ENCODE results near the gene NUMA1. TPM values are rescaled to one million over a fixed set of nuclear protein-coding genes. Genes with fewer than 3 reads are reported as not detected.

Gene NUMA1
- total and polyA plus RNA-seq, 2 experiments from 2014 or later = 33.2 to 104 TPM

DNA sequence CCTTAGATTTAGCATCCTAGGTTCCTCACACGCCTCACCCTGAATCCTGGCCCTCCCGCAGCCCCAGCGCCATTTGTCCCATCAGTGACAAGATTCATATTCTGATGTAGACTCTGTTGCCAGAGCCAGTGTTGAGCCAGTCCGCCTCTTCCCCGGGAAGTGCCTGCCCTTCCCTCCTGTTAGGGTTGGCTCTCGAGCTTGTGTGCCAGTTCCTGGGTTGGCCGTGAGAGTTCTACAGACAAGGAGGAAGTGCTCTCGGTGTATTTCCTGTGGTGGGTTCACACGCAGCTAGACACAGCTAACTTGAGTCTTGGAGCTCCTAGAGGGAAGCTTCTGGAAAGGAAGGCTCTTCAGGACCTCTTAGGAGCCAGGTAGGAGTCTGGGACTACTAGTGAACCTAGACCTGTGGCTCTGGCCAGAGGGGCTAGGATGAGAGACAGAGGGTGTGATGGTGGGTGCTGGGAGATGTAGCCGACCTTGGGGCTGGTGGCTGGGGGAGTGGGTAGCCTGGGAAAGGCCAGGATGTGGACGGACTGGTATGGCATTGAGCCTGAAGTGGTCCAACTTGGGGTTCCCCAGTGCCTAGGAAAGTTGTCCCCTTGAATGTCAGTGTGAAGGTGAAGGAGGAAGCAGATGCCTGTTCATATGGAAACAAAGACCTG lies 81.6 kb downstream of the NUMA1 start, which contains the start of gene IL18BP (continued):
- TF ChIP-seq, protein P1, sequence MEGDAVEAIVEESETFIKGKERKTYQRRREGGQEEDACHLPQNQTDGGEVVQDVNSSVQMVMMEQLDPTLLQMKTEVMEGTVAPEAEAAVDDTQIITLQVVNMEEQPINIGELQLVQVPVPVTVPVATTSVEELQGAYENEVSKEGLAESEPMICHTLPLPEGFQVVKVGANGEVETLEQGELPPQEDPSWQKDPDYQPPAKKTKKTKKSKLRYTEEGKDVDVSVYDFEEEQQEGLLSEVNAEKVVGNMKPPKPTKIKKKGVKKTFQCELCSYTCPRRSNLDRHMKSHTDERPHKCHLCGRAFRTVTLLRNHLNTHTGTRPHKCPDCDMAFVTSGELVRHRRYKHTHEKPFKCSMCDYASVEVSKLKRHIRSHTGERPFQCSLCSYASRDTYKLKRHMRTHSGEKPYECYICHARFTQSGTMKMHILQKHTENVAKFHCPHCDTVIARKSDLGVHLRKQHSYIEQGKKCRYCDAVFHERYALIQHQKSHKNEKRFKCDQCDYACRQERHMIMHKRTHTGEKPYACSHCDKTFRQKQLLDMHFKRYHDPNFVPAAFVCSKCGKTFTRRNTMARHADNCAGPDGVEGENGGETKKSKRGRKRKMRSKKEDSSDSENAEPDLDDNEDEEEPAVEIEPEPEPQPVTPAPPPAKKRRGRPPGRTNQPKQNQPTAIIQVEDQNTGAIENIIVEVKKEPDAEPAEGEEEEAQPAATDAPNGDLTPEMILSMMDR (conservative IDR thresholded peaks at IDR 0.05; ENCODE audit: low read depth in 2 of 2) = no peak
- TF ChIP-seq NANOG (IDR thresholded peaks at IDR 0.05; ENCODE audit: borderline replicate concordance) = no peak
- TF ChIP-seq, protein P2, sequence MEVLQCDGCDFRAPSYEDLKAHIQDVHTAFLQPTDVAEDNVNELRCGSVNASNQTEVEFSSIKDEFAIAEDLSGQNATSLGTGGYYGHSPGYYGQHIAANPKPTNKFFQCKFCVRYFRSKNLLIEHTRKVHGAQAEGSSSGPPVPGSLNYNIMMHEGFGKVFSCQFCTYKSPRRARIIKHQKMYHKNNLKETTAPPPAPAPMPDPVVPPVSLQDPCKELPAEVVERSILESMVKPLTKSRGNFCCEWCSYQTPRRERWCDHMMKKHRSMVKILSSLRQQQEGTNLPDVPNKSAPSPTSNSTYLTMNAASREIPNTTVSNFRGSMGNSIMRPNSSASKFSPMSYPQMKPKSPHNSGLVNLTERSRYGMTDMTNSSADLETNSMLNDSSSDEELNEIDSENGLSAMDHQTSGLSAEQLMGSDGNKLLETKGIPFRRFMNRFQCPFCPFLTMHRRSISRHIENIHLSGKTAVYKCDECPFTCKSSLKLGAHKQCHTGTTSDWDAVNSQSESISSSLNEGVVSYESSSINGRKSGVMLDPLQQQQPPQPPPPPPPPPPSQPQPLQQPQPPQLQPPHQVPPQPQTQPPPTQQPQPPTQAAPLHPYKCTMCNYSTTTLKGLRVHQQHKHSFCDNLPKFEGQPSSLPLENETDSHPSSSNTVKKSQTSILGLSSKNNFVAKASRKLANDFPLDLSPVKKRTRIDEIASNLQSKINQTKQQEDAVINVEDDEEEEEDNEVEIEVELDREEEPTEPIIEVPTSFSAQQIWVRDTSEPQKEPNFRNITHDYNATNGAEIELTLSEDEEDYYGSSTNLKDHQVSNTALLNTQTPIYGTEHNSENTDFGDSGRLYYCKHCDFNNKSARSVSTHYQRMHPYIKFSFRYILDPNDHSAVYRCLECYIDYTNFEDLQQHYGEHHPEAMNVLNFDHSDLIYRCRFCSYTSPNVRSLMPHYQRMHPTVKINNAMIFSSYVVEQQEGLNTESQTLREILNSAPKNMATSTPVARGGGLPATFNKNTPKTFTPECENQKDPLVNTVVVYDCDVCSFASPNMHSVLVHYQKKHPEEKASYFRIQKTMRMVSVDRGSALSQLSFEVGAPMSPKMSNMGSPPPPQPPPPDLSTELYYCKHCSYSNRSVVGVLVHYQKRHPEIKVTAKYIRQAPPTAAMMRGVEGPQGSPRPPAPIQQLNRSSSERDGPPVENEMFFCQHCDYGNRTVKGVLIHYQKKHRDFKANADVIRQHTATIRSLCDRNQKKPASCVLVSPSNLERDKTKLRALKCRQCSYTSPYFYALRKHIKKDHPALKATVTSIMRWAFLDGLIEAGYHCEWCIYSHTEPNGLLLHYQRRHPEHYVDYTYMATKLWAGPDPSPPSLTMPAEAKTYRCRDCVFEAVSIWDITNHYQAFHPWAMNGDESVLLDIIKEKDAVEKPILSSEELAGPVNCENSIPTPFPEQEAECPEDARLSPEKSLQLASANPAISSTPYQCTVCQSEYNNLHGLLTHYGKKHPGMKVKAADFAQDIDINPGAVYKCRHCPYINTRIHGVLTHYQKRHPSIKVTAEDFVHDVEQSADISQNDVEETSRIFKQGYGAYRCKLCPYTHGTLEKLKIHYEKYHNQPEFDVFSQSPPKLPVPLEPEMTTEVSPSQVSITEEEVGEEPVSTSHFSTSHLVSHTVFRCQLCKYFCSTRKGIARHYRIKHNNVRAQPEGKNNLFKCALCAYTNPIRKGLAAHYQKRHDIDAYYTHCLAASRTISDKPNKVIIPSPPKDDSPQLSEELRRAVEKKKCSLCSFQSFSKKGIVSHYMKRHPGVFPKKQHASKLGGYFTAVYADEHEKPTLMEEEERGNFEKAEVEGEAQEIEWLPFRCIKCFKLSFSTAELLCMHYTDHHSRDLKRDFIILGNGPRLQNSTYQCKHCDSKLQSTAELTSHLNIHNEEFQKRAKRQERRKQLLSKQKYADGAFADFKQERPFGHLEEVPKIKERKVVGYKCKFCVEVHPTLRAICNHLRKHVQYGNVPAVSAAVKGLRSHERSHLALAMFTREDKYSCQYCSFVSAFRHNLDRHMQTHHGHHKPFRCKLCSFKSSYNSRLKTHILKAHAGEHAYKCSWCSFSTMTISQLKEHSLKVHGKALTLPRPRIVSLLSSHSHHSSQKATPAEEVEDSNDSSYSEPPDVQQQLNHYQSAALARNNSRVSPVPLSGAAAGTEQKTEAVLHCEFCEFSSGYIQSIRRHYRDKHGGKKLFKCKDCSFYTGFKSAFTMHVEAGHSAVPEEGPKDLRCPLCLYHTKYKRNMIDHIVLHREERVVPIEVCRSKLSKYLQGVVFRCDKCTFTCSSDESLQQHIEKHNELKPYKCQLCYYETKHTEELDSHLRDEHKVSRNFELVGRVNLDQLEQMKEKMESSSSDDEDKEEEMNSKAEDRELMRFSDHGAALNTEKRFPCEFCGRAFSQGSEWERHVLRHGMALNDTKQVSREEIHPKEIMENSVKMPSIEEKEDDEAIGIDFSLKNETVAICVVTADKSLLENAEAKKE (CRISPR knock-in tag; IDR thresholded peaks at IDR 0.05) = no peak

DNA sequence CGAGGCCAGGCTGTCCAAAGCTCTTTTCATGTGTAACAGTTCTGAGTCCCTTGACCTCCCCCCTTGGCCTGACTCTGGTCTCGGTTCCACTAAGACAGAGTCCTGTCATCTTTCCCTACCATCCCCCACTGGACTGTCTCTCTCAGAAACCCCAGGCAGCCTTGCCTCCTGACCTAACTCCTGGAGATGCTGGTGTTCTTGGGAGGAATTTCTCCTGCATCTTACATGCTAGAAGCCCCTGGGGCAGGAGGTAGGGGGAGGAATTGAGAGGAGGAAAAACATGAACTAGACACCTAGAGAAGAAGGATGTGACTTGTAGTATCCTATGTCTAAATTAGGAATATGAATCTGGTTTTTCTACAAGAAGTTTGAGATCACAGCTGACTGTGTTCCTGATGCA lies 82.3 kb downstream of the NUMA1 start:
- H3K4me3 Mint-ChIP-seq = no peak overlapping the region
- Histone ChIP-seq H3K27ac (ENCODE audit: low read depth) (no peak overlapping the region), H3K27me3 (ENCODE audit: insufficient read depth) (no peaks in the 10 kb centered on the region), H3K4me1 (ENCODE audit: insufficient read depth) (no peaks in the 10 kb centered on the region), H4K20me1 (replicated peaks; ENCODE audit: insufficient read depth) (peaks cover 15% of the 10 kb centered on the region), H3K4me3 (no peak overlapping the region), H2AFZ (no peak overlapping the region), H3K9me2 (ENCODE audit: insufficient read depth) (no peaks in the 10 kb centered on the region), H3F3A (replicated peaks; ENCODE audit: low read depth) (no peaks in the 10 kb centered on the region; the same call in 1 of the 2 replicates), H3K4me2 (no peak overlapping the region), H3K36me3 (ENCODE audit: insufficient read depth) (0 out of 2 replicates have a peak, but pooled peaks cover 2% of the 10 kb centered on the region), H3K79me2 (replicated peaks; ENCODE audit: insufficient read depth) (no peaks in the 10 kb centered on the region)
- H3K4me1 Mint-ChIP-seq = no peaks in the 10 kb centered on the region; the same call in 2 of the 3 replicates
- DNase-seq (ENCODE audit: low spot score) = no peak
- peaks cover 8% of the 10 kb centered on the region for H3K27me3 Mint-ChIP-seq (ENCODE audit: insufficient read depth, low read depth, poor library complexity)
- no peaks in the 10 kb centered on the region for H3K9me3 Mint-ChIP-seq
- H3K36me3 Mint-ChIP-seq (ENCODE audit: low read depth) = peaks cover 24% of the 10 kb centered on the region
- no peak overlapping the region; the same call in 1 of the 2 replicates for H3K27ac Mint-ChIP-seq
- no peak for ATAC-seq
- TF ChIP-seq ZNF114 (CRISPR knock-in tag; IDR thresholded peaks at IDR 0.05) (no peak), STAT1 (IDR thresholded peaks at IDR 0.05; ENCODE audit: unreplicated experiment) (no peak), POLR2AphosphoS5 (IDR thresholded peaks at IDR 0.05; ENCODE audit: low read depth) (no peak)
- TF ChIP-seq, protein P3, sequence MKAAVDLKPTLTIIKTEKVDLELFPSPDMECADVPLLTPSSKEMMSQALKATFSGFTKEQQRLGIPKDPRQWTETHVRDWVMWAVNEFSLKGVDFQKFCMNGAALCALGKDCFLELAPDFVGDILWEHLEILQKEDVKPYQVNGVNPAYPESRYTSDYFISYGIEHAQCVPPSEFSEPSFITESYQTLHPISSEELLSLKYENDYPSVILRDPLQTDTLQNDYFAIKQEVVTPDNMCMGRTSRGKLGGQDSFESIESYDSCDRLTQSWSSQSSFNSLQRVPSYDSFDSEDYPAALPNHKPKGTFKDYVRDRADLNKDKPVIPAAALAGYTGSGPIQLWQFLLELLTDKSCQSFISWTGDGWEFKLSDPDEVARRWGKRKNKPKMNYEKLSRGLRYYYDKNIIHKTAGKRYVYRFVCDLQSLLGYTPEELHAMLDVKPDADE (IDR thresholded peaks at IDR 0.05) = no peak
- TF ChIP-seq, protein P4, sequence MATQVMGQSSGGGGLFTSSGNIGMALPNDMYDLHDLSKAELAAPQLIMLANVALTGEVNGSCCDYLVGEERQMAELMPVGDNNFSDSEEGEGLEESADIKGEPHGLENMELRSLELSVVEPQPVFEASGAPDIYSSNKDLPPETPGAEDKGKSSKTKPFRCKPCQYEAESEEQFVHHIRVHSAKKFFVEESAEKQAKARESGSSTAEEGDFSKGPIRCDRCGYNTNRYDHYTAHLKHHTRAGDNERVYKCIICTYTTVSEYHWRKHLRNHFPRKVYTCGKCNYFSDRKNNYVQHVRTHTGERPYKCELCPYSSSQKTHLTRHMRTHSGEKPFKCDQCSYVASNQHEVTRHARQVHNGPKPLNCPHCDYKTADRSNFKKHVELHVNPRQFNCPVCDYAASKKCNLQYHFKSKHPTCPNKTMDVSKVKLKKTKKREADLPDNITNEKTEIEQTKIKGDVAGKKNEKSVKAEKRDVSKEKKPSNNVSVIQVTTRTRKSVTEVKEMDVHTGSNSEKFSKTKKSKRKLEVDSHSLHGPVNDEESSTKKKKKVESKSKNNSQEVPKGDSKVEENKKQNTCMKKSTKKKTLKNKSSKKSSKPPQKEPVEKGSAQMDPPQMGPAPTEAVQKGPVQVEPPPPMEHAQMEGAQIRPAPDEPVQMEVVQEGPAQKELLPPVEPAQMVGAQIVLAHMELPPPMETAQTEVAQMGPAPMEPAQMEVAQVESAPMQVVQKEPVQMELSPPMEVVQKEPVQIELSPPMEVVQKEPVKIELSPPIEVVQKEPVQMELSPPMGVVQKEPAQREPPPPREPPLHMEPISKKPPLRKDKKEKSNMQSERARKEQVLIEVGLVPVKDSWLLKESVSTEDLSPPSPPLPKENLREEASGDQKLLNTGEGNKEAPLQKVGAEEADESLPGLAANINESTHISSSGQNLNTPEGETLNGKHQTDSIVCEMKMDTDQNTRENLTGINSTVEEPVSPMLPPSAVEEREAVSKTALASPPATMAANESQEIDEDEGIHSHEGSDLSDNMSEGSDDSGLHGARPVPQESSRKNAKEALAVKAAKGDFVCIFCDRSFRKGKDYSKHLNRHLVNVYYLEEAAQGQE (IDR thresholded peaks at IDR 0.05; ENCODE audit: unreplicated experiment) = no peak
